Measurements from ENCODE around the gene ECPAS.

GRCh38 chr9:111348821-111349271, 135.3 kb downstream of the ECPAS start:
- TF ChIP-seq CTCF (IDR thresholded peaks at IDR 0.05; ENCODE audit: low read depth, low read length): no peak
- no peak for TF ChIP-seq EZH2phosphoT487 (IDR thresholded peaks at IDR 0.05; ENCODE audit: low read depth)

Data from OCI-LY3 (cell line).